Testis (tissue), 3 donors: ENCODE results near the gene HIP1. TPM values are rescaled to one million over a fixed set of nuclear protein-coding genes. Genes with fewer than 3 reads are reported as not detected.
"Not testable (repeated sequence)": the region's sequence is repeated elsewhere in the genome, so short reads cannot be mapped to it uniquely, and the experiment has no call there.

Experiments used
- DNase-seq: peaks from one replicate; pipeline ENCODE4 v3.0.0-alpha.2; 2019
- H3K27ac ChIP-seq, 2 donors: fragments of 200-600 bp; sonication (generic); one replicate each; pipeline ENCODE4 v1.5.1; 2019
- H3K27me3 ChIP-seq: fragments of 200-600 bp; sonication (generic); one replicate; pipeline ENCODE4 v1.5.1; 2019
- H3K36me3 ChIP-seq: fragments of 200-600 bp; sonication (generic); one replicate; pipeline ENCODE4 v1.5.1; 2017; ENCODE audit warnings: low read depth; ENCODE audit errors: missing control alignments
- H3K4me1 ChIP-seq: fragments of 200-600 bp; sonication (generic); one replicate; pipeline ENCODE4 v1.5.1; 2019
- H3K4me3 ChIP-seq, 2 donors: fragments of 200-600 bp; sonication (generic); one replicate each; pipeline ENCODE4 v1.5.1; 2017 to 2019
- H3K9me3 ChIP-seq: fragments of 200-600 bp; sonication (generic); one replicate; pipeline ENCODE4 v1.5.1; 2017
- POLR2A ChIP-seq: fragments of 450-650 bp; IDR thresholded peaks from one replicate; pipeline ENCODE4 v1.6.1; 2017; ENCODE audit warnings: antibody characterized with exemption, mild to moderate bottlenecking, moderate library complexity
- WGBS, 2 donors: methylation state at CpG; one replicate each; pipeline ENCODE4 v1.1.5; 2018; 5-methylcytosine and 5-hydroxymethylcytosine counted together
- intact Hi-C: fragments of 100-400 bp; cut with DNase I; formaldehyde crosslinking; loops from one replicate; pipeline ENCODE4 v1.15.1; 2023; ENCODE audit warnings: low total_unique reads
- polyA plus RNA-seq: library from polyadenylated mRNA; stranded (reverse); fragments of 350-450 nt; fragmentation: Illumina TruSeq; extraction: RNeasy Lipid Tissue Mini Kit (QIAGEN cat#74804); gene quantifications from one replicate; pipeline ENCODE4 v1.2.3, GENCODE V29; 2014; ENCODE audit warnings: low read depth, low replicate concordance; ENCODE audit not compliant: insufficient read depth
- total RNA-seq, 2 donors: library from RNA; depleted of rRNA; stranded (reverse); fragments of >200 nt; gene quantifications; one replicate each; pipeline ENCODE4 v1.2.3, GENCODE V29; 2016
- TF ChIP-seq, protein P1 (sequence below), 3 experiments: fragments of 450-650 bp in 2 of 3; fragments of 200-600 bp in 1 of 3; sonication (generic) in 1 of 3; IDR thresholded peaks; one replicate each; pipeline ENCODE4 v1.5.1; 2016 to 2019; ENCODE audit warnings: antibody characterized with exemption in 3 of 3, mild to moderate bottlenecking in 2 of 3, moderate library complexity in 1 of 3

The HIP1 gene
- total and polyA plus RNA-seq, 3 donors from 2014 or later, result 43.5 to 85.4 (median 68.0) TPM

DNA sequence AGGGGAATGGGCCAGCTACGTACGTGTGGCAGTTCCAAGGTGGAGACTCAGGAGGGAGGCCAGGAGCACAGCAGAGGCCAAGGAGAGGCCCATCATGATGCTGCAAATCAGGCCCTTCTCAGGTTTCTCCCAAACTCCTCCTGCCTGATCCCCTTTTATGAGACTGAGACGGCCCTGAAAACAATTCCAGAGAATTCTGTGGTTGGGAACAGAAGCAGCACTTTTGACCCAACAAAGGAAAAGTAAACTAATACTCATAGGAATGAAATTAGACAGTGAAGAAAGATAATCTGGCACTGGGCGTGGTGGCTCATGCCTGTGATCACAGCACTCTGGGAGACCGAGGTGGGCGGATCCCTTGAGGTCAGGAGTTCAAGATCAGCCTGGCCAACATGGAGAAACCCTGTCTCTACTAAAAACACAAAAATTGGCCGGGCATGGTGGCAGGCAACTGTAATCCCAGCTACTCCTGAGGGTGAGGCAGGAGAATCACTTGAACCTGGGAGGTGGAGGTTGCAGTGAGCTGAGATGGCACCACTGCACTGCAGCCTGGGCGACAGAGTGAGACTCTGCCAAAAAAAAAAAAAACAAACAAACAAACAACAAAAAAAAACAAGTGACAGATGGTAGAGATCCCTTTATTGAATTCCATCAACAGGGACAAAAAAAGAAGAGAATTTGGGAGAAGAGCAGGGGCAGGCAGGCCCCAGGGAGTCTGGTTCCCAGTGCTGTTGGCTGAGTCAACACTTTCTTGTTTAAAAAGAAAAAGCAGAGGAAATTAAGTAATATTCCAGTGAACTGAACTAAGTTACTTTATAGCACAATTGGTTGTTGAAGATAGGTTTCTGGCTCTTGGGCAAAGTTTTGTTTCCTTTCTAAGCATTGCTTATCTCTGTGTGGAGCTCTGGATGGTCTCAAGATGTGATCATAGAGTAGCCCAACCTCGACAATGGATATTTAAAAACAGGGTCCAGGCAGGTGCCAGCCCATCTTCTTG is 33.6 kb upstream of the HIP1 start, which contains the start of gene CCL26:
CCL26 (minus strand) TSS at position 131 of the 997 bp plus-strand sequence; CDS start at position 96, 35 bp downstream.
- Histone ChIP-seq H3K27ac (peak within 1 kb of the TSS in 1 of 2 donors; percentile 26), H3K36me3 (no peaks in the 10 kb centered on the region), H3K4me1 (peaks cover 12% of the 10 kb centered on the region), H3K4me3 (no peak within 1 kb of the TSS), H3K27me3 (no peaks in the 10 kb centered on the region), H3K9me3 (no peaks in the 10 kb centered on the region)
- no peak for TF ChIP-seq POLR2A
- TF ChIP-seq, protein P1, sequence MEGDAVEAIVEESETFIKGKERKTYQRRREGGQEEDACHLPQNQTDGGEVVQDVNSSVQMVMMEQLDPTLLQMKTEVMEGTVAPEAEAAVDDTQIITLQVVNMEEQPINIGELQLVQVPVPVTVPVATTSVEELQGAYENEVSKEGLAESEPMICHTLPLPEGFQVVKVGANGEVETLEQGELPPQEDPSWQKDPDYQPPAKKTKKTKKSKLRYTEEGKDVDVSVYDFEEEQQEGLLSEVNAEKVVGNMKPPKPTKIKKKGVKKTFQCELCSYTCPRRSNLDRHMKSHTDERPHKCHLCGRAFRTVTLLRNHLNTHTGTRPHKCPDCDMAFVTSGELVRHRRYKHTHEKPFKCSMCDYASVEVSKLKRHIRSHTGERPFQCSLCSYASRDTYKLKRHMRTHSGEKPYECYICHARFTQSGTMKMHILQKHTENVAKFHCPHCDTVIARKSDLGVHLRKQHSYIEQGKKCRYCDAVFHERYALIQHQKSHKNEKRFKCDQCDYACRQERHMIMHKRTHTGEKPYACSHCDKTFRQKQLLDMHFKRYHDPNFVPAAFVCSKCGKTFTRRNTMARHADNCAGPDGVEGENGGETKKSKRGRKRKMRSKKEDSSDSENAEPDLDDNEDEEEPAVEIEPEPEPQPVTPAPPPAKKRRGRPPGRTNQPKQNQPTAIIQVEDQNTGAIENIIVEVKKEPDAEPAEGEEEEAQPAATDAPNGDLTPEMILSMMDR (IDR thresholded peaks at IDR 0.05), result no peak
- peak; percentile 60 for DNase-seq
- intact Hi-C loops, result no loop called here
- WGBS, 2 donors, result 30 to 53% methylated on average over 9 of the region's 9 CpGs

DNA sequence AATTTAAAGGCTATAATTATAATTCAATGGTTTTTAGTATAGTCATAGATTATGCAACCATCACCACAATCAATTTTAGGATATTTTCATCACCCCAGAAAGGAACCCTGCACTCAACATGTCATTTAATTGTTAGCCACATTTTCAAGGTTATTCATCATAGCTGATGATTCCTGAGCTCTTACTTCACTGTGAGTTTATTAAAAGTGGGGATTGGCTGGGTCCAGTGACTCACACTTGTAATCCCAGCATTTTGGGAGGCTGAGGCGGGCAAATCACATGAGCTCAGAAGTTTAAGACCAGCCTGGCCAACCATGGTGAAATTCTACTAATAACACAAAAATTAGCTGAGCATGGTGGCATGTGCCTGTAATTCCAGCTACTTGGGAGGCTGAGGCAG is 32.5 kb upstream of the HIP1 start:
- H3K36me3 ChIP-seq, result no peaks in the 10 kb centered on the region
- H3K9me3 ChIP-seq, result no peaks in the 10 kb centered on the region
- DNase-seq, result no peak
- WGBS, 2 donors, result 80 to 95% methylated on average over 1 of the region's 1 CpG
- peaks cover 12% of the 10 kb centered on the region for H3K4me1 ChIP-seq
- intact Hi-C loops, result no loop called here
- H3K27me3 ChIP-seq, result no peaks in the 10 kb centered on the region
- TF ChIP-seq POLR2A, result no peak
- TF ChIP-seq, protein P1 (IDR thresholded peaks at IDR 0.05), result no peak
- H3K4me3 ChIP-seq, result no peak overlapping the region
- no peak overlapping the region for H3K27ac ChIP-seq

- whole genome bisulfite sequencing, 2 donors, result 13 to 29% methylated on average over 2 of the region's 2 CpGs
- TF ChIP-seq POLR2A, result no peak
- TF ChIP-seq, protein P1 (IDR thresholded peaks at IDR 0.05), result peak; percentile 41 to 69 (median 68)
- Histone ChIP-seq H3K27me3 (no peaks in the 10 kb centered on the region), H3K9me3 (no peaks in the 10 kb centered on the region), H3K27ac (no peak overlapping the region), H3K36me3 (no peaks in the 10 kb centered on the region), H3K4me3 (no peak overlapping the region), H3K4me1 (no peaks in the 10 kb centered on the region)
- intact Hi-C loops, result no loop called here
- no peak for DNase-seq
Measured at GRCh38 chr7:75762350-75762917, 23.7 kb upstream of the HIP1 start.

DNA sequence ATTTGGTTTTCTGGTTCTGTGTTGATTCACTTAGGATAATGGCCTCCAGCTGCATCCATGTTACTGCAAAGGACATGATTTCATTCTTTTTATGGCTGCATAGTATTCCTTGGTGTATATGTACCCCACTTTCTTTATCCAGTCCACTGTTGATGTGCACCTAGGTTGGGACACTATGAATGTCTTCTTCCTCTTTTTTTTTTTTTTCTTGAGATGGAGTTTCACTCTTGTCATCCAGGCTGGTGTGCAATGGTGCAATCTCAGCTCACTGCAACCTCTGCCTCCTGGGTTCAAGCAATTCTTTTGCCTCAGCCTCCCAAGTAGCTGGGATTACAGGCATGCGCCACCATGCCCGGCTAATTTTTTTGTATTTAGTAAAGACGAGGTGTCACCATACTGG is 23.1 kb upstream of the HIP1 start:
- H3K36me3 ChIP-seq, H3K9me3 ChIP-seq, H3K4me1 ChIP-seq, intact Hi-C loops, DNase-seq, H3K4me3 ChIP-seq, H3K27me3 ChIP-seq, H3K27ac ChIP-seq: not testable (repeated sequence)
- WGBS, 2 donors, result 83 to 98% methylated on average over 3 of the region's 3 CpGs

DNA sequence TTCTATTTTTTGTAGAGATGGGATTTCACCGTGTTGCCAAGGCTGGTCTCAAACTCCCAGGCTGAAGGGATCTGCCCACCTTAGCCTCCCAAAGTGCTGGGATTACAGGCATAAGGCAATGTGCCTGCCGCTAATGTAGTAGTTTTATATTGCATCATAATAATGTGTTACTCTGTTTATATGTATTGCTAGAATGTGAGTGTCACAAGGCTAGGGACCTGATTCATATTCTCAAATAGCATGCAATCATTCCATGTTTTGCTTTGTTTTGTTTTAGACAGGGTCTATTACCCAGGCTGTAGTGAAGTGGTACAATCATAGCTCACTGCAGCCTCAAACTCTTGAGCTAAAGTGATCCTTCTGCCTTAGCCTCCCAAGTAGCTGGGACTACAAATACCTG is 19.8 kb upstream of the HIP1 start:
- no peak overlapping the region for H3K4me3 ChIP-seq
- intact Hi-C loops, result loop anchor here (10.0 kb wide), 1 partner anchor 214 kb away; no protein-coding TSS in a partner anchor
- no peaks in the 10 kb centered on the region for H3K4me1 ChIP-seq
- no peak for DNase-seq
- H3K36me3 ChIP-seq, result no peaks in the 10 kb centered on the region
- TF ChIP-seq, protein P1 (IDR thresholded peaks at IDR 0.05), result no peak
- TF ChIP-seq POLR2A, result no peak
- H3K27ac ChIP-seq, result no peak overlapping the region
- no peaks in the 10 kb centered on the region for H3K9me3 ChIP-seq
- WGBS, 2 donors, result 41 to 86% methylated on average over 2 of the region's 2 CpGs
- H3K27me3 ChIP-seq, result no peaks in the 10 kb centered on the region
